Activated CD4-positive, alpha-beta T cell treated with anti-CD3 and anti-CD28 coated beads for 1 hour (primary cell): ENCODE results near the gene TNP2.
A peak's percentile ranks its signal among the peaks of the same experiment; 100 is the strongest.

Experiments
- DNase-seq: peaks from one replicate; pipeline ENCODE4 v3.0.0-alpha.2; 2020

The TNP2 gene

GRCh38 chr16:11276896-11277593, 7.9 kb upstream of the TNP2 start:
- DNase-seq = no peak

GRCh38 chr16:11276143-11276895, 7.2 kb upstream of the TNP2 start, which contains the start of gene PRM2:
PRM2 (minus strand) TSS chr16:11276480; CDS start chr16:11276370, 110 bp downstream.
- no peak for DNase-seq

GRCh38 chr16:11274964-11275363, 5.8 kb upstream of the TNP2 start:
- DNase-seq = no peak

- no peak for DNase-seq
Observed at GRCh38 chr16:11273721-11274324, 4.7 kb upstream of the TNP2 start.

GRCh38 chr16:11272921-11273720, 4.0 kb upstream of the TNP2 start, which contains the start of gene PRM3:
PRM3 (minus strand) TSS chr16:11273629; CDS start chr16:11273595, 34 bp downstream.
- no peak for DNase-seq

- DNase-seq = no peak
Observed at GRCh38 chr16:11272484-11272883, 3.4 kb upstream of the TNP2 start.

- no peak for DNase-seq
Observed at GRCh38 chr16:11271610-11272009, 2.5 kb upstream of the TNP2 start.

GRCh38 chr16:11270602-11271162, 1.6 kb upstream of the TNP2 start:
- DNase-seq = no peak

GRCh38 chr16:11265124-11265523, 4.0 kb downstream of the TNP2 start:
- DNase-seq = no peak

GRCh38 chr16:11264155-11264832, 4.8 kb downstream of the TNP2 start:
- DNase-seq = no peak

GRCh38 chr16:11263737-11264136, 5.4 kb downstream of the TNP2 start:
- peak; percentile 16 for DNase-seq

- DNase-seq = no peak
Observed at GRCh38 chr16:11262915-11263314, 6.2 kb downstream of the TNP2 start.

GRCh38 chr16:11260596-11260966, 8.5 kb downstream of the TNP2 start:
- no peak for DNase-seq

- no peak for DNase-seq
Observed at GRCh38 chr16:11259655-11260595, 9.2 kb downstream of the TNP2 start.

GRCh38 chr16:11258553-11259492, 10.3 kb downstream of the TNP2 start:
- DNase-seq = peak; percentile 14

GRCh38 chr16:11257131-11257938, 11.8 kb downstream of the TNP2 start:
- peak; percentile 34 for DNase-seq

GRCh38 chr16:11256661-11257130, 12.4 kb downstream of the TNP2 start:
- peak; percentile 27 for DNase-seq
